ENCODE measurements around the gene PRPSAP2. TPM values are rescaled to one million over a fixed set of nuclear protein-coding genes. Genes with fewer than 3 reads are reported as not detected.
A peak's percentile ranks its signal among the peaks of the same experiment; 100 is the strongest.

PRPSAP2 gene
- polyA plus RNA-seq, 3 donors, result 17.1 to 20.9 (median 20.5) TPM

GRCh38 chr17:18891541-18891940, 33.6 kb downstream of the PRPSAP2 start:
- Mint-ChIP-seq H3K4me3 (no peak overlapping the region), H3K27ac (peak overlapping the region in 1 of 7 donors; percentile 17), H3K9me3 (peaks cover 0 to 8% (median 3%) of the 10 kb centered on the region in 7 donors), H3K36me3 (peaks cover 53 to 80% of the 10 kb centered on the region in 2 donors), H3K4me1 (no peaks in the 10 kb centered on the region), H3K27me3 (ENCODE audit: low read depth in 3 of 3) (no peaks in the 10 kb centered on the region)
- DNase-seq, result no peak
- Histone ChIP-seq H4K20me1 (ENCODE audit: insufficient read depth, low read length) (no peaks in the 10 kb centered on the region), H3K36me3 (replicated peaks in 1 of 2; ENCODE audit: control insufficient read depth in 1 of 2, insufficient read depth in 2 of 2, low read length in 2 of 2) (peaks cover 42 to 66% of the 10 kb centered on the region in 2 donors), H3K4me1 (ENCODE audit: control insufficient read depth in 1 of 2, insufficient read depth in 2 of 2, low read length in 2 of 2) (no peaks in the 10 kb centered on the region), H3K9me3 (replicated peaks in 1 of 2; ENCODE audit: control insufficient read depth in 1 of 2, insufficient read depth in 1 of 2, low read length in 2 of 2) (no peaks in the 10 kb centered on the region), H3K4me3 (replicated peaks in 1 of 3; ENCODE audit: low read depth in 2 of 3, low read length in 3 of 3) (no peak overlapping the region), H3K4me2 (replicated peaks; ENCODE audit: extremely low read depth, low read length, poor library complexity, severe bottlenecking) (no peak overlapping the region), H2AFZ (ENCODE audit: insufficient read depth, low read depth, low read length, poor library complexity, severe bottlenecking) (no peak overlapping the region), H3K27me3 (ENCODE audit: control insufficient read depth in 2 of 2, insufficient read depth in 2 of 2, low read length in 2 of 2) (no peaks in the 10 kb centered on the region), H3K9ac (ENCODE audit: insufficient read depth, low read length, poor library complexity, severe bottlenecking) (no peak overlapping the region), H3K27ac (ENCODE audit: low read depth in 1 of 2, low read length in 2 of 2) (no peak overlapping the region), H3K79me2 (ENCODE audit: insufficient read depth, low read length) (no peaks in the 10 kb centered on the region)
- 97% methylated on average over 4 of the region's 6 CpGs for WGBS (ENCODE audit: insufficient coverage)
- intact Hi-C loops (cut with micrococcal nuclease), result no loop called here
- TF ChIP-seq CTCF (IDR thresholded peaks at IDR 0.05), result no peak

- intact Hi-C loops (cut with micrococcal nuclease), result no loop called here
- Mint-ChIP-seq H3K36me3 (peaks cover 50 to 79% of the 10 kb centered on the region in 2 donors), H3K4me1 (peaks cover 8% of the 10 kb centered on the region), H3K27me3 (ENCODE audit: low read depth in 3 of 3) (no peaks in the 10 kb centered on the region), H3K27ac (no peak overlapping the region), H3K9me3 (peaks cover 0 to 8% (median 3%) of the 10 kb centered on the region in 7 donors), H3K4me3 (no peak overlapping the region)
- Histone ChIP-seq H3K9me3 (replicated peaks in 1 of 2; ENCODE audit: control insufficient read depth in 1 of 2, insufficient read depth in 1 of 2, low read length in 2 of 2) (no peaks in the 10 kb centered on the region), H3K4me2 (replicated peaks; ENCODE audit: extremely low read depth, low read length, poor library complexity, severe bottlenecking) (no peak overlapping the region), H3K27me3 (ENCODE audit: control insufficient read depth in 2 of 2, insufficient read depth in 2 of 2, low read length in 2 of 2) (no peaks in the 10 kb centered on the region), H3K9ac (ENCODE audit: insufficient read depth, low read length, poor library complexity, severe bottlenecking) (no peak overlapping the region), H3K4me3 (replicated peaks in 1 of 3; ENCODE audit: low read depth in 2 of 3, low read length in 3 of 3) (no peak overlapping the region), H3K27ac (ENCODE audit: low read depth in 1 of 2, low read length in 2 of 2) (no peak overlapping the region), H2AFZ (ENCODE audit: insufficient read depth, low read depth, low read length, poor library complexity, severe bottlenecking) (no peak overlapping the region), H3K79me2 (ENCODE audit: insufficient read depth, low read length) (no peaks in the 10 kb centered on the region), H3K36me3 (replicated peaks in 1 of 2; ENCODE audit: control insufficient read depth in 1 of 2, insufficient read depth in 2 of 2, low read length in 2 of 2) (peaks cover 28 to 55% of the 10 kb centered on the region in 2 donors), H3K4me1 (ENCODE audit: control insufficient read depth in 1 of 2, insufficient read depth in 2 of 2, low read length in 2 of 2) (peaks cover 8% of the 10 kb centered on the region in 2 donors), H4K20me1 (ENCODE audit: insufficient read depth, low read length) (peaks cover 10% of the 10 kb centered on the region)
- 100% methylated on average over 1 of the region's 1 CpG for whole genome bisulfite sequencing (ENCODE audit: insufficient coverage)
- TF ChIP-seq CTCF (IDR thresholded peaks at IDR 0.05), result no peak
- no peak for DNase-seq
These were observed 38.2 kb downstream of the PRPSAP2 start for GRCh38 chr17:18896146-18896545.
